ENCODE results near the gene VPS8.

GRCh38 chr3:184783319-184783718, 28.6 kb upstream of the VPS8 start:
- TF ChIP-seq CTCF (IDR thresholded peaks at IDR 0.05) (no peak), POLR2A (IDR thresholded peaks at IDR 0.05) (no peak)
